Dermis microvascular lymphatic vessel endothelial cell (primary cell): ENCODE measurements around the gene ATP5ME. TPM values are rescaled to one million over a fixed set of nuclear protein-coding genes. Genes with fewer than 3 reads are reported as not detected.

ENCODE experiments used
- DNase-seq, 2 donors: peaks; one replicate each; pipeline versions ENCODE4 v3.0.0 to v3.0.0-alpha.2; 2010; ENCODE audit warnings: low read depth in 2 of 2
- total RNA-seq: library from RNA; depleted of rRNA; stranded (reverse); fragments of >200 nt; gene quantifications from 2 replicates; pipeline ENCODE4 v1.2.1, GENCODE V29; 2014

The ATP5ME gene
- total RNA-seq, 1 donor from 2014 or later: 209 TPM

GRCh38 chr4:684623-685327 lies 10.7 kb upstream of the ATP5ME start:
- no peak for DNase-seq

GRCh38 chr4:683982-684622 lies 10.0 kb upstream of the ATP5ME start:
- DNase-seq: peak; percentile 43 to 71

- DNase-seq: no peak
Measured at GRCh38 chr4:683247-683897, 9.3 kb upstream of the ATP5ME start.

- no peak for DNase-seq
Measured at GRCh38 chr4:682490-683172, 8.6 kb upstream of the ATP5ME start.

GRCh38 chr4:681736-682451 lies 7.8 kb upstream of the ATP5ME start:
- DNase-seq: no peak

GRCh38 chr4:680928-681645 lies 7.0 kb upstream of the ATP5ME start:
- peak in 1 of 2 donors; percentile 39 for DNase-seq

- DNase-seq: no peak
Measured at GRCh38 chr4:680551-680927, 6.5 kb upstream of the ATP5ME start.

- DNase-seq: no peak
Measured at GRCh38 chr4:680091-680490, 6.0 kb upstream of the ATP5ME start.

GRCh38 chr4:679629-680028 lies 5.6 kb upstream of the ATP5ME start:
- DNase-seq: no peak

- no peak for DNase-seq
Measured at GRCh38 chr4:679104-679481, 5.0 kb upstream of the ATP5ME start.

- no peak for DNase-seq
Measured at GRCh38 chr4:678331-679103, 4.4 kb upstream of the ATP5ME start.

GRCh38 chr4:677431-678293 lies 3.6 kb upstream of the ATP5ME start:
- no peak for DNase-seq

GRCh38 chr4:676871-677235 lies 2.8 kb upstream of the ATP5ME start:
- no peak for DNase-seq

GRCh38 chr4:675980-676870 lies 2.1 kb upstream of the ATP5ME start:
- DNase-seq: no peak

- DNase-seq: no peak
Measured at GRCh38 chr4:675036-675882, 1.2 kb upstream of the ATP5ME start.

GRCh38 chr4:673349-674091 lies 556 bp downstream of the ATP5ME start:
- peak in 1 of 2 donors; percentile 40 for DNase-seq

GRCh38 chr4:671769-672168 lies 2.3 kb downstream of the ATP5ME start:
- DNase-seq: no peak
